Uterus (tissue), 2 donors: ENCODE results near the gene NUMB.

Experiments
- CTCF ChIP-seq, 4 experiments: fragments of 200-600 bp in 2 of 4; fragments of 450-650 bp in 2 of 4; sonication (generic) in 2 of 4; IDR thresholded peaks; one replicate each; pipeline ENCODE4 v1.5.1; 2016 to 2019; ENCODE audit warnings: antibody characterized with exemption in 4 of 4, mild to moderate bottlenecking in 2 of 4, moderate library complexity in 1 of 4
- POLR2A ChIP-seq, 2 donors: fragments of 450-650 bp; IDR thresholded peaks; one replicate each; pipeline ENCODE4 v1.6.1; 2016; ENCODE audit warnings: antibody characterized with exemption in 2 of 2, mild to moderate bottlenecking in 1 of 2, moderate library complexity in 1 of 2

- TF ChIP-seq CTCF (IDR thresholded peaks at IDR 0.05) (no peak), POLR2A (IDR thresholded peaks at IDR 0.05) (no peak)
Observed at GRCh38 chr14:73339846-73340595, 118.3 kb downstream of the NUMB start.
